SK-N-SH (cell line): ENCODE results near the gene MMP23B. TPM values are rescaled to one million over a fixed set of nuclear protein-coding genes. Genes with fewer than 3 reads are reported as not detected.
A peak's percentile ranks its signal among the peaks of the same experiment; 100 is the strongest.

ENCODE experiments used
- CTCF ChIA-PET: fragments of 300-600, 350-600 bp; formaldehyde crosslinking; extraction: SDS; loops from one replicate; lab custom pipeline; 2021; lab: Yijun Ruan, JAX
- POLR2A ChIA-PET: fragments of 350-600 bp; sonication (Branson Sonifier 250); formaldehyde crosslinking; extraction: SDS; loops from one replicate; lab custom pipeline; 2020; ENCODE audit warnings: antibody characterized with exemption, inconsistent platforms; lab: Yijun Ruan, JAX
- DNase-seq: peaks from one replicate; pipeline ENCODE4 v3.0.0; 2012
- H2AFZ ChIP-seq: fragments of 200-600 bp; sonication (generic); 2 replicates; pipeline ENCODE4 v1.8.1; 2016; ENCODE audit warnings: antibody characterized with exemption, mild to moderate bottlenecking, low read depth
- H3F3A ChIP-seq: fragments of 200-600 bp; sonication (generic); replicated peaks from 2 replicates; pipeline ENCODE3; 2016; ENCODE audit warnings: antibody characterized with exemption, mild to moderate bottlenecking; ENCODE audit not compliant: insufficient read depth
- H3K27ac ChIP-seq, 2 experiments: fragments of 200-500 bp in 1 of 2; fragments of 200-600 bp in 1 of 2; sonication (Bioruptor generic) in 1 of 2; sonication (generic), shearing (Covaris generic) in 1 of 2; 2 replicates each; pipeline versions ENCODE4 v1.5.1 to v1.6.1; 2014 to 2016; ENCODE audit warnings: low read depth in 2 of 2, inconsistent platforms in 1 of 2, low read length in 1 of 2, mild to moderate bottlenecking in 1 of 2, mixed read lengths in 1 of 2
- H3K27me3 ChIP-seq: fragments of 200-600 bp; sonication (generic), shearing (Covaris generic); 2 replicates; pipeline ENCODE4 v1.6.1; 2016; ENCODE audit warnings: mixed run types; ENCODE audit not compliant: insufficient read depth
- H3K36me3 ChIP-seq, 2 experiments: fragments of 200-500 bp in 1 of 2; fragments of 200-600 bp in 1 of 2; sonication (Bioruptor generic) in 1 of 2; sonication (generic) in 1 of 2; replicated peaks in 1 of 2; 2 replicates each; pipeline versions ENCODE3 to v1.5.1; 2014 to 2016; ENCODE audit warnings: low read length in 1 of 2, mild to moderate bottlenecking in 1 of 2; ENCODE audit not compliant: insufficient read depth in 2 of 2, control insufficient read depth in 1 of 2
- H3K4me1 ChIP-seq, 2 experiments: fragments of 200-500 bp in 1 of 2; fragments of 200-600 bp in 1 of 2; sonication (Bioruptor generic) in 1 of 2; sonication (generic), shearing (Covaris generic) in 1 of 2; 2 replicates each; pipeline versions ENCODE4 v1.5.1 to v1.6.1; 2014 to 2016; ENCODE audit warnings: low read depth in 1 of 2, low read length in 1 of 2, mixed run types in 1 of 2; ENCODE audit not compliant: insufficient read depth in 2 of 2, control insufficient read depth in 1 of 2
- H3K4me2 ChIP-seq: fragments of 200-600 bp; sonication (generic), shearing (Covaris generic); 2 replicates; pipeline ENCODE4 v1.6.1; 2017; ENCODE audit warnings: mixed run types
- H3K4me3 ChIP-seq, 2 experiments: fragments of 200-500 bp in 1 of 2; fragments of 200-600 bp in 1 of 2; sonication (Bioruptor generic) in 1 of 2; sonication (generic), shearing (Covaris generic) in 1 of 2; 2 replicates each; pipeline versions ENCODE4 v1.5.1 to v1.8.1; 2014 to 2016; ENCODE audit warnings: low read depth in 2 of 2, inconsistent platforms in 1 of 2, low read length in 1 of 2, mild to moderate bottlenecking in 1 of 2, mixed read lengths in 1 of 2, moderate library complexity in 1 of 2
- H3K79me2 ChIP-seq: fragments of 200-600 bp; sonication (generic); 2 replicates; pipeline ENCODE4 v1.8.1; 2017; ENCODE audit warnings: mild to moderate bottlenecking; ENCODE audit not compliant: insufficient read depth
- H3K9ac ChIP-seq: fragments of 200-600 bp; sonication (generic); 2 replicates; pipeline ENCODE4 v1.6.1; 2017; ENCODE audit warnings: mixed run types
- H3K9me2 ChIP-seq: fragments of 200-600 bp; sonication (generic); 2 replicates; pipeline ENCODE4 v1.6.1; 2017; ENCODE audit warnings: mixed run types
- H3K9me3 ChIP-seq: fragments of 200-600 bp; sonication (generic); 2 replicates; pipeline ENCODE4 v1.6.1; 2017; ENCODE audit warnings: mixed run types, mild to moderate bottlenecking, moderate library complexity
- H4K20me1 ChIP-seq: fragments of 200-600 bp; sonication (generic); 2 replicates; pipeline ENCODE4 v1.6.1; 2017; ENCODE audit warnings: mild to moderate bottlenecking, mixed run types; ENCODE audit not compliant: insufficient read depth
- CHD2 ChIP-seq: fragments of 150-350 bp; IDR thresholded peaks from 2 replicates; pipeline ENCODE4 v1.6.1; 2018; ENCODE audit warnings: low read length; ENCODE audit not compliant: partially characterized antibody
- CTCF ChIP-seq: fragments of 200-600 bp; sonication (generic); IDR thresholded peaks from 2 replicates; pipeline ENCODE4 v1.6.1; 2017; ENCODE audit warnings: antibody characterized with exemption, mild to moderate bottlenecking, moderate library complexity
- MAX ChIP-seq: IDR thresholded peaks from 2 replicates; pipeline ENCODE4 v1.4.0; 2012; ENCODE audit warnings: low read depth
- MXI1 ChIP-seq: IDR thresholded peaks from 2 replicates; pipeline ENCODE4 v1.6.1; 2012; ENCODE audit warnings: mild to moderate bottlenecking, low read depth, low read length, improper control_type of control experiment
- NRF1 ChIP-seq: IDR thresholded peaks from 2 replicates; pipeline ENCODE4 v1.6.1; 2012; ENCODE audit warnings: low read depth, mild to moderate bottlenecking, low read length
- TAF1 ChIP-seq: IDR thresholded peaks from 2 replicates; pipeline ENCODE4 v1.6.1; 2012; ENCODE audit warnings: low read depth, mild to moderate bottlenecking, low read length, moderate library complexity, borderline replicate concordance
- WGBS: methylation state at CpG from one replicate; pipeline ENCODE4 v1.1.6; 2017; ENCODE audit warnings: low lambda C conversion rate; 5-methylcytosine and 5-hydroxymethylcytosine counted together
- polyA plus RNA-seq, 3 experiments: library from polyadenylated mRNA; depleted of rRNA; stranded (reverse); fragments of >200 nt; gene quantifications; 2 replicates each; pipeline ENCODE4 v1.2.3, GENCODE V29; 2012

MMP23B gene
- polyA plus RNA-seq, 1 of the 3 experiments (the other 2 are of a cell fraction), result 1.2 TPM

GRCh38 chr1:1598720-1599029, 33.3 kb upstream of the MMP23B start:
- peak; percentile 25 for DNase-seq
- no peaks in the 10 kb centered on the region; the same call in 1 of the 2 replicates for H4K20me1 ChIP-seq
- no peak overlapping the region; a peak in 1 of 4 replicates for H3K4me3 ChIP-seq
- no peaks in the 10 kb centered on the region for H3K79me2 ChIP-seq
- H3F3A ChIP-seq, result no peaks in the 10 kb centered on the region
- CTCF ChIA-PET, result interaction anchor here (0.9 to 1.4 kb wide), 3 partner anchors 8 to 20 kb away, joined by 3 to 5 read pairs (median 4); no protein-coding TSS in a partner anchor
- no peak overlapping the region for H3K27ac ChIP-seq
- no peaks in the 10 kb centered on the region for H3K9me3 ChIP-seq
- no peak overlapping the region for H2AFZ ChIP-seq
- H3K27me3 ChIP-seq, result no peaks in the 10 kb centered on the region
- H3K4me2 ChIP-seq, result no peak overlapping the region
- no peak overlapping the region for H3K9ac ChIP-seq
- no peak for TF ChIP-seq MXI1
- no peaks in the 10 kb centered on the region for H3K36me3 ChIP-seq
- peaks cover 0 to 22% of the 10 kb centered on the region in 2 experiments; a peak in 1 of 4 replicates for H3K4me1 ChIP-seq
- POLR2A ChIA-PET, result interaction anchor here (1.3 kb wide), 1 partner anchor 17 kb away, joined by 4 read pairs; the partner anchor contains the start of gene MIB2
- no peaks in the 10 kb centered on the region for H3K9me2 ChIP-seq
- 95% methylated on average over 10 of the region's 13 CpGs for WGBS

GRCh38 chr1:1599030-1599934, 32.7 kb upstream of the MMP23B start:
- peak; percentile 88 for DNase-seq
- Histone ChIP-seq H3K9me2 (no peaks in the 10 kb centered on the region), H3K36me3 (no peaks in the 10 kb centered on the region), H3F3A (no peaks in the 10 kb centered on the region), H3K4me3 (peak overlapping the region; percentile 9 to 56; a peak in 3 of 4 replicates), H3K4me2 (peak overlapping the region; percentile 50; the same call in 1 of the 2 replicates), H2AFZ (0 out of 2 replicates have a peak overlapping the region, but pooled peaks have one; percentile 6), H3K27ac (no peak overlapping the region), H3K79me2 (no peaks in the 10 kb centered on the region), H3K9me3 (no peaks in the 10 kb centered on the region), H3K4me1 (peaks cover 0 to 22% of the 10 kb centered on the region in 2 experiments; a peak in 1 of 4 replicates), H3K9ac (no peak overlapping the region), H4K20me1 (no peaks in the 10 kb centered on the region; the same call in 1 of the 2 replicates), H3K27me3 (no peaks in the 10 kb centered on the region)
- ChIA-PET CTCF (interaction anchor here (0.9 to 1.4 kb wide), 3 partner anchors 8 to 21 kb away, joined by 3 to 5 read pairs (median 4); no protein-coding TSS in a partner anchor), POLR2A (interaction anchor here (1.3 kb wide), 1 partner anchor 16 kb away, joined by 4 read pairs; the partner anchor contains the start of gene MIB2)
- TF ChIP-seq NRF1 (peak; percentile 68), CHD2 (no peak), MAX (no peak), TAF1 (no peak), CTCF (peak; percentile 12; the same call in 1 of the 2 replicates), MXI1 (0 out of 2 replicates have a peak, but pooled peaks have one; percentile 26)
- 81% methylated on average over 19 of the region's 111 CpGs for WGBS
